ENCODE data around the gene ABCB9.

ABCB9 gene

GRCh38 chr12:122961531-122962329, 4.5 kb downstream of the ABCB9 start:
- DNase-seq (ENCODE audit: low read depth): no peak
- no peak for TF ChIP-seq CTCF (conservative IDR thresholded peaks at IDR 0.05; ENCODE audit: low read depth, low read length)

DNA sequence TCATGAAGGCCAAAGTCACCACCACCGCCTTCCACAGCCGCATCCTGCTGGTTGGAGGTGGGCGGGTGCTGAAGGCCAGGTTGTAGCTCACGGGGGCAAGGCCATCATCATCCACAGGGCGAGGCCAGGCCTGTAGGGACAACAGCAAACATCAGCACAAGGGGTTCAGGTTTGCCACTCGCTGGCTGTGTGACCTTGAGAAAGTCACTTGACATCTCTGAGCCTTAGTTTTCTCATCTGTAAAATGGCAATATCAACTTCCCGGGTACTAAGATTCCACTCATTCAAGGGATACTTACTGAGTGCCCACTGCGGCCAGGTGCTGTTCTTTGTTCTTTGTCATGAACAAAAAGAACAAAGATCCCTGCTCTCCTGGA, 6.1 kb downstream of the ABCB9 start:
- TF ChIP-seq CTCF (conservative IDR thresholded peaks at IDR 0.05; ENCODE audit: low read depth, low read length): no peak
- H3K4me3 ChIP-seq (ENCODE audit: low read depth, low read length): no peak overlapping the region
- DNase-seq (ENCODE audit: low read depth): no peak

More at GRCh38 chr12:122961531-122962329, 4.5 kb downstream of the ABCB9 start:
- no peak overlapping the region for H3K4me3 ChIP-seq (ENCODE audit: low read depth, low read length)

- no peak for DNase-seq (ENCODE audit: low read depth)
- no peak for TF ChIP-seq CTCF (conservative IDR thresholded peaks at IDR 0.05; ENCODE audit: low read depth, low read length)
- no peak overlapping the region for H3K4me3 ChIP-seq (ENCODE audit: low read depth, low read length)
Measured at GRCh38 chr12:122959566-122960192, 6.6 kb downstream of the ABCB9 start.

DNA sequence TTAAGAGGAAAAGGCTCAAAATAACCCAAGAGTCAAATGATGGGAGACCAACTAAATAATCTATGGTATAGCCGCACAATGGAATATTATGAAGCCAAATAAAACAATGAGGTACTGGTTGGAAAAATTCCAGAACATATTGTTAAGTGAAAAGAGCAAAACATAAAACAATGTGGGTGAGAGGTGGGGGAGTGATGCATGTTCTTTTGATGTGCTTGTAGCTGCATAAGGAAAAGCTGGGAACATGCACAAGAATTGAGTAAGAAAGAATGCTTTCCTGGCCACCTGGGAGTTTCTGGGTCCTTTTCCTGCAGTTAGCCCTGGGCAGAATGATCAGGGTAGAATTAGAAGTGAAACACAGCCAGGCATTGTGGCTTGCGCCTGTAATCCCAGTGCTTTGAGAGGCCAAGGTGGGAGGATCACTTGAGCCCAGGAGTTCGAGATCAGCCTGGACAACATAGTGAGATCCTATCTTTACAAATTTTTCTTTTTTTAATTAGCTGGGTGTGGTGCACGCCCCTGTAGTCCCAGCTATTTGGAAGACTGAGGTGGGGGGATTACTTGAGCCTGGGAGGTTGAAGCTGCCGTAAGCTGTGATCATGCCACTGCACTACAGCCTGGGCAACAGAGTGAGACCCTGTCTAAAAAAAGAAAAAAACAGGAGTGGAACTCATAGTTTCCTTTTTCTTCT, 7.9 kb downstream of the ABCB9 start:
- TF ChIP-seq CTCF (conservative IDR thresholded peaks at IDR 0.05; ENCODE audit: low read depth, low read length): no peak
- DNase-seq (ENCODE audit: low read depth): no peak

DNA sequence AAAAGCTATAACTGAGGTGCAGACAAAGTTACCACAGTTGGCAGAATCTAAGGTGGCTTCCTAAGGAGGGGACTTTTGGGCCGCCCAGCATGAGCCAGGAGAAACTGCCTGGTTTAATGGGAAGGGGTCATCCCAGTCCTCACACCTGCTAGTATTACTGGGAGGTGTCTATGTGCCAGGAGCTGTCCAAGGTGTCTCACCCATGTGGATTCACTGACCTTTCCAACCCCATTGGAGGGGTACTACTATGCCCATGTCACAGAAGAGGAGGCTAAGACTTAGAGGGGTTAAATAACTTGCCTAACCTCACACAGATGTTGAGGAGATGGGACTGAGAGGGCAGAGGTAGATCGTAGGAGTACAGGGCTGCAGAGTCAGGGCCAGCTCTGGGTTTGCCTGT, 10.2 kb downstream of the ABCB9 start:
- no peak for TF ChIP-seq CTCF (conservative IDR thresholded peaks at IDR 0.05; ENCODE audit: low read depth, low read length)
- DNase-seq (ENCODE audit: low read depth): no peak
- H3K4me3 ChIP-seq (ENCODE audit: low read depth, low read length): no peak overlapping the region

More for the DNA sequence above, 7.9 kb downstream of the ABCB9 start:
- H3K4me3 ChIP-seq (ENCODE audit: low read depth, low read length): no peak overlapping the region

GRCh38 chr12:122955156-122955555, 11.1 kb downstream of the ABCB9 start:
- no peak for TF ChIP-seq CTCF (conservative IDR thresholded peaks at IDR 0.05; ENCODE audit: low read depth, low read length)
- DNase-seq (ENCODE audit: low read depth): no peak
- H3K4me3 ChIP-seq (ENCODE audit: low read depth, low read length): no peak overlapping the region
